ENCODE results near the gene GALT. TPM values are rescaled to one million over a fixed set of nuclear protein-coding genes. Genes with fewer than 3 reads are reported as not detected.

GALT gene
- total and polyA plus RNA-seq, 2 of the 13 experiments (the other 11 are each of a cell fraction or from before 2014, with no cell fraction given): 40.4 to 46.3 TPM

DNA sequence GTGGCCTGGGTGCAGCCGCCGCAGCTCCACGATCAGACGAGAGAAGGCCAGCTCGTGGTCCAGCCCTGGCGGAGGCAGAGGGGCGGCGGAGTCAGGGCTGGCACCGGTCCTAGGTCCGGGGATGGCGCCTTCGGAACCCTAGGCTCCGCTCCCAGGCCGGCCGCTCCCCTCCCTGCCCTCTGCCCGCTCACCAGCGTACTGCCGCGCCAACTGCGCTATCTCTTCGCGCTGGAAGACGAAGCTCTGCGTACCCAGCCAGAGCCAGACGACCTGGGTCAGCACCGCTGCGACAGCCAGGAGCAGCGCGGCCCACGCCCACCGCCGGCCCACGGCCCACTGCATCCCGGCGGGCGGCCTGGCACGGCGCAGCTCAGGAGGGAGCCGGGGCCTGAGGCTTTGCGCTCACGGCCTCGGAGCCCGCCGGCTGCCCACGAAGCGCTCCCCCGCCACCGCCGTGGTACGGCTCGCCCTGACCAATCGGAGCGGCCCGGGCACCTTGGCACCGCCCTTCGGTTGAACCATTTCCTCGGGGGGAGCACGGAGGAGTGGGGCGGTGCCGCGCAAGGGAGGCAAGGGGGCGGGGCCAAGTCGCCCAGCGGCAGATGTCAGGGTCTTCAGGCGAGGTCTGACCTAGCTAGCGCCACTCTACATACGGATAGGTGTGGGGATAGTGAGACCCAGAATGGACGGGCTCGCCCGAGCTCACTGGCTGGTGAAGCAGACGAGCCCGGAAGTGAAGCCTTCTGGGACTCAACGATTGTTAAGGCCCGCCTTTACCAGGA is 8.9 kb upstream of the GALT start, which contains the start of gene SIGMAR1 (continued):
- TF ChIP-seq MTF1 (CRISPR knock-in tag; IDR thresholded peaks at IDR 0.05) (no peak), ZNF343 (CRISPR knock-in tag; IDR thresholded peaks at IDR 0.05) (no peak), MEF2D (CRISPR knock-in tag; IDR thresholded peaks at IDR 0.05) (peak; percentile 49), ZBTB1 (CRISPR knock-in tag; IDR thresholded peaks at IDR 0.05; ENCODE audit: borderline replicate concordance) (no peak), ZNF34 (CRISPR knock-in tag; IDR thresholded peaks at IDR 0.05; ENCODE audit: borderline replicate concordance) (0 out of 2 replicates have a peak, but pooled peaks have one; percentile 41), ZSCAN9 (CRISPR knock-in tag; IDR thresholded peaks at IDR 0.05; ENCODE audit: borderline replicate concordance) (peak; percentile 73; the same call in 1 of the 2 replicates), ZFYVE20 (CRISPR knock-in tag; IDR thresholded peaks at IDR 0.05; ENCODE audit: borderline replicate concordance, low read depth) (peak; percentile 66), MAZ (IDR thresholded peaks at IDR 0.05; ENCODE audit: borderline replicate concordance, low read depth, low read length) (no peak; the same call in 1 of the 2 replicates), MAZ (CRISPR knock-in tag; IDR thresholded peaks at IDR 0.05; ENCODE audit: low read depth) (peak; percentile 98)
- TF ChIP-seq, protein P1, sequence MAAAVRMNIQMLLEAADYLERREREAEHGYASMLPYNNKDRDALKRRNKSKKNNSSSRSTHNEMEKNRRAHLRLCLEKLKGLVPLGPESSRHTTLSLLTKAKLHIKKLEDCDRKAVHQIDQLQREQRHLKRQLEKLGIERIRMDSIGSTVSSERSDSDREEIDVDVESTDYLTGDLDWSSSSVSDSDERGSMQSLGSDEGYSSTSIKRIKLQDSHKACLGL (CRISPR knock-in tag; IDR thresholded peaks at IDR 0.05): 0 out of 2 replicates have a peak, but pooled peaks have one; percentile 18
- TF ChIP-seq, protein P2, sequence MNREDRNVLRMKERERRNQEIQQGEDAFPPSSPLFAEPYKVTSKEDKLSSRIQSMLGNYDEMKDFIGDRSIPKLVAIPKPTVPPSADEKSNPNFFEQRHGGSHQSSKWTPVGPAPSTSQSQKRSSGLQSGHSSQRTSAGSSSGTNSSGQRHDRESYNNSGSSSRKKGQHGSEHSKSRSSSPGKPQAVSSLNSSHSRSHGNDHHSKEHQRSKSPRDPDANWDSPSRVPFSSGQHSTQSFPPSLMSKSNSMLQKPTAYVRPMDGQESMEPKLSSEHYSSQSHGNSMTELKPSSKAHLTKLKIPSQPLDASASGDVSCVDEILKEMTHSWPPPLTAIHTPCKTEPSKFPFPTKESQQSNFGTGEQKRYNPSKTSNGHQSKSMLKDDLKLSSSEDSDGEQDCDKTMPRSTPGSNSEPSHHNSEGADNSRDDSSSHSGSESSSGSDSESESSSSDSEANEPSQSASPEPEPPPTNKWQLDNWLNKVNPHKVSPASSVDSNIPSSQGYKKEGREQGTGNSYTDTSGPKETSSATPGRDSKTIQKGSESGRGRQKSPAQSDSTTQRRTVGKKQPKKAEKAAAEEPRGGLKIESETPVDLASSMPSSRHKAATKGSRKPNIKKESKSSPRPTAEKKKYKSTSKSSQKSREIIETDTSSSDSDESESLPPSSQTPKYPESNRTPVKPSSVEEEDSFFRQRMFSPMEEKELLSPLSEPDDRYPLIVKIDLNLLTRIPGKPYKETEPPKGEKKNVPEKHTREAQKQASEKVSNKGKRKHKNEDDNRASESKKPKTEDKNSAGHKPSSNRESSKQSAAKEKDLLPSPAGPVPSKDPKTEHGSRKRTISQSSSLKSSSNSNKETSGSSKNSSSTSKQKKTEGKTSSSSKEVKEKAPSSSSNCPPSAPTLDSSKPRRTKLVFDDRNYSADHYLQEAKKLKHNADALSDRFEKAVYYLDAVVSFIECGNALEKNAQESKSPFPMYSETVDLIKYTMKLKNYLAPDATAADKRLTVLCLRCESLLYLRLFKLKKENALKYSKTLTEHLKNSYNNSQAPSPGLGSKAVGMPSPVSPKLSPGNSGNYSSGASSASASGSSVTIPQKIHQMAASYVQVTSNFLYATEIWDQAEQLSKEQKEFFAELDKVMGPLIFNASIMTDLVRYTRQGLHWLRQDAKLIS (CRISPR knock-in tag; IDR thresholded peaks at IDR 0.05): no peak
- TF ChIP-seq, protein P3, sequence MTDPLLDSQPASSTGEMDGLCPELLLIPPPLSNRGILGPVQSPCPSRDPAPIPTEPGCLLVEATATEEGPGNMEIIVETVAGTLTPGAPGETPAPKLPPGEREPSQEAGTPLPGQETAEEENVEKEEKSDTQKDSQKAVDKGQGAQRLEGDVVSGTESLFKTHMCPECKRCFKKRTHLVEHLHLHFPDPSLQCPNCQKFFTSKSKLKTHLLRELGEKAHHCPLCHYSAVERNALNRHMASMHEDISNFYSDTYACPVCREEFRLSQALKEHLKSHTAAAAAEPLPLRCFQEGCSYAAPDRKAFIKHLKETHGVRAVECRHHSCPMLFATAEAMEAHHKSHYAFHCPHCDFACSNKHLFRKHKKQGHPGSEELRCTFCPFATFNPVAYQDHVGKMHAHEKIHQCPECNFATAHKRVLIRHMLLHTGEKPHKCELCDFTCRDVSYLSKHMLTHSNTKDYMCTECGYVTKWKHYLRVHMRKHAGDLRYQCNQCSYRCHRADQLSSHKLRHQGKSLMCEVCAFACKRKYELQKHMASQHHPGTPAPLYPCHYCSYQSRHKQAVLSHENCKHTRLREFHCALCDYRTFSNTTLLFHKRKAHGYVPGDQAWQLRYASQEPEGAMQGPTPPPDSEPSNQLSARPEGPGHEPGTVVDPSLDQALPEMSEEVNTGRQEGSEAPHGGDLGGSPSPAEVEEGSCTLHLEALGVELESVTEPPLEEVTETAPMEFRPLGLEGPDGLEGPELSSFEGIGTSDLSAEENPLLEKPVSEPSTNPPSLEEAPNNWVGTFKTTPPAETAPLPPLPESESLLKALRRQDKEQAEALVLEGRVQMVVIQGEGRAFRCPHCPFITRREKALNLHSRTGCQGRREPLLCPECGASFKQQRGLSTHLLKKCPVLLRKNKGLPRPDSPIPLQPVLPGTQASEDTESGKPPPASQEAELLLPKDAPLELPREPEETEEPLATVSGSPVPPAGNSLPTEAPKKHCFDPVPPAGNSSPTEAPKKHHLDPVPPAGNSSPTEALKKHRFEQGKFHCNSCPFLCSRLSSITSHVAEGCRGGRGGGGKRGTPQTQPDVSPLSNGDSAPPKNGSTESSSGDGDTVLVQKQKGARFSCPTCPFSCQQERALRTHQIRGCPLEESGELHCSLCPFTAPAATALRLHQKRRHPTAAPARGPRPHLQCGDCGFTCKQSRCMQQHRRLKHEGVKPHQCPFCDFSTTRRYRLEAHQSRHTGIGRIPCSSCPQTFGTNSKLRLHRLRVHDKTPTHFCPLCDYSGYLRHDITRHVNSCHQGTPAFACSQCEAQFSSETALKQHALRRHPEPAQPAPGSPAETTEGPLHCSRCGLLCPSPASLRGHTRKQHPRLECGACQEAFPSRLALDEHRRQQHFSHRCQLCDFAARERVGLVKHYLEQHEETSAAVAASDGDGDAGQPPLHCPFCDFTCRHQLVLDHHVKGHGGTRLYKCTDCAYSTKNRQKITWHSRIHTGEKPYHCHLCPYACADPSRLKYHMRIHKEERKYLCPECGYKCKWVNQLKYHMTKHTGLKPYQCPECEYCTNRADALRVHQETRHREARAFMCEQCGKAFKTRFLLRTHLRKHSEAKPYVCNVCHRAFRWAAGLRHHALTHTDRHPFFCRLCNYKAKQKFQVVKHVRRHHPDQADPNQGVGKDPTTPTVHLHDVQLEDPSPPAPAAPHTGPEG (CRISPR knock-in tag; IDR thresholded peaks at IDR 0.05): peak; percentile 85
- TF ChIP-seq, protein P4, sequence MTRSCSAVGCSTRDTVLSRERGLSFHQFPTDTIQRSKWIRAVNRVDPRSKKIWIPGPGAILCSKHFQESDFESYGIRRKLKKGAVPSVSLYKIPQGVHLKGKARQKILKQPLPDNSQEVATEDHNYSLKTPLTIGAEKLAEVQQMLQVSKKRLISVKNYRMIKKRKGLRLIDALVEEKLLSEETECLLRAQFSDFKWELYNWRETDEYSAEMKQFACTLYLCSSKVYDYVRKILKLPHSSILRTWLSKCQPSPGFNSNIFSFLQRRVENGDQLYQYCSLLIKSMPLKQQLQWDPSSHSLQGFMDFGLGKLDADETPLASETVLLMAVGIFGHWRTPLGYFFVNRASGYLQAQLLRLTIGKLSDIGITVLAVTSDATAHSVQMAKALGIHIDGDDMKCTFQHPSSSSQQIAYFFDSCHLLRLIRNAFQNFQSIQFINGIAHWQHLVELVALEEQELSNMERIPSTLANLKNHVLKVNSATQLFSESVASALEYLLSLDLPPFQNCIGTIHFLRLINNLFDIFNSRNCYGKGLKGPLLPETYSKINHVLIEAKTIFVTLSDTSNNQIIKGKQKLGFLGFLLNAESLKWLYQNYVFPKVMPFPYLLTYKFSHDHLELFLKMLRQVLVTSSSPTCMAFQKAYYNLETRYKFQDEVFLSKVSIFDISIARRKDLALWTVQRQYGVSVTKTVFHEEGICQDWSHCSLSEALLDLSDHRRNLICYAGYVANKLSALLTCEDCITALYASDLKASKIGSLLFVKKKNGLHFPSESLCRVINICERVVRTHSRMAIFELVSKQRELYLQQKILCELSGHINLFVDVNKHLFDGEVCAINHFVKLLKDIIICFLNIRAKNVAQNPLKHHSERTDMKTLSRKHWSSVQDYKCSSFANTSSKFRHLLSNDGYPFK (CRISPR knock-in tag; IDR thresholded peaks at IDR 0.05; ENCODE audit: borderline replicate concordance): 0 out of 2 replicates have a peak, but pooled peaks have one; percentile 16

Data from HepG2 (cell line).